Activated CD8-positive, alpha-beta memory T cell treated with anti-CD3 and anti-CD28 coated beads for 24 hours (primary cell): ENCODE results near the gene LSM4.

Experiments used
- DNase-seq: peaks from one replicate; pipeline ENCODE4 v3.0.0-alpha.2; 2020

Gene LSM4

GRCh38 chr19:18310118-18310909 is 12.6 kb downstream of the LSM4 start:
- DNase-seq = no peak

GRCh38 chr19:18309525-18310064 is 13.3 kb downstream of the LSM4 start:
- no peak for DNase-seq

GRCh38 chr19:18308948-18309325 is 13.9 kb downstream of the LSM4 start:
- DNase-seq = no peak

- no peak for DNase-seq
Observed at GRCh38 chr19:18308051-18308947, 14.6 kb downstream of the LSM4 start.

GRCh38 chr19:18307271-18307681 is 15.6 kb downstream of the LSM4 start:
- no peak for DNase-seq

- DNase-seq = no peak
Observed at GRCh38 chr19:18306888-18307260, 16.0 kb downstream of the LSM4 start.

- no peak for DNase-seq
Observed at GRCh38 chr19:18306209-18306887, 16.5 kb downstream of the LSM4 start.

GRCh38 chr19:18304458-18305310 is 18.2 kb downstream of the LSM4 start:
- peak; percentile 92 for DNase-seq

- peak; percentile 80 for DNase-seq
Observed at GRCh38 chr19:18304208-18304457, 18.7 kb downstream of the LSM4 start.

- DNase-seq = no peak
Observed at GRCh38 chr19:18301718-18302111, 21.2 kb downstream of the LSM4 start.

GRCh38 chr19:18300930-18301717 is 21.8 kb downstream of the LSM4 start:
- no peak for DNase-seq

- no peak for DNase-seq
Observed at GRCh38 chr19:18299654-18300053, 23.2 kb downstream of the LSM4 start.

GRCh38 chr19:18298601-18299000 is 24.3 kb downstream of the LSM4 start:
- no peak for DNase-seq

GRCh38 chr19:18297308-18297707 is 25.6 kb downstream of the LSM4 start:
- no peak for DNase-seq

- DNase-seq = no peak
Observed at GRCh38 chr19:18295034-18295451, 27.8 kb downstream of the LSM4 start.

- peak; percentile 91 for DNase-seq
Observed at GRCh38 chr19:18294467-18294864, 28.4 kb downstream of the LSM4 start.

- no peak for DNase-seq
Observed at GRCh38 chr19:18293642-18294466, 29.0 kb downstream of the LSM4 start.

- peak; percentile 83 for DNase-seq
Observed at GRCh38 chr19:18292810-18293641, 29.9 kb downstream of the LSM4 start.

GRCh38 chr19:18292462-18292809 is 30.4 kb downstream of the LSM4 start:
- peak; percentile 78 for DNase-seq
